Measurements from ENCODE around the gene NSD2.

Gene NSD2

GRCh38 chr4:1846580-1846979 is 24.6 kb upstream of the NSD2 start:
- Histone ChIP-seq H3K9ac (no peak overlapping the region), H3K4me2 (ENCODE audit: low read length) (no peak overlapping the region), H3K36me3 (ENCODE audit: control insufficient read depth, insufficient read depth, low read length) (no peaks in the 10 kb centered on the region), H2AFZ (no peak overlapping the region), H3K27ac (no peak overlapping the region), H3K79me2 (peaks cover 9% of the 10 kb centered on the region), H3K4me3 (ENCODE audit: low read depth, low read length) (no peak overlapping the region), H3K27me3 (ENCODE audit: control insufficient read depth, insufficient read depth, low read length) (no peaks in the 10 kb centered on the region), H3K4me1 (peaks cover 4% of the 10 kb centered on the region), H3K9me3 (ENCODE audit: control insufficient read depth, low read length) (no peaks in the 10 kb centered on the region)
- TF ChIP-seq CTCF (IDR thresholded peaks at IDR 0.05): no peak

GRCh38 chr4:1850276-1850675 is 20.9 kb upstream of the NSD2 start:
- Histone ChIP-seq H3K4me2 (ENCODE audit: low read length) (no peak overlapping the region), H3K79me2 (peaks cover 10% of the 10 kb centered on the region), H3K9ac (no peak overlapping the region), H3K27me3 (ENCODE audit: control insufficient read depth, insufficient read depth, low read length) (no peaks in the 10 kb centered on the region), H3K9me3 (ENCODE audit: control insufficient read depth, low read length) (no peaks in the 10 kb centered on the region), H3K4me3 (ENCODE audit: low read depth, low read length) (no peak overlapping the region), H3K4me1 (no peaks in the 10 kb centered on the region), H3K36me3 (ENCODE audit: control insufficient read depth, insufficient read depth, low read length) (no peaks in the 10 kb centered on the region), H3K27ac (no peak overlapping the region), H2AFZ (no peak overlapping the region)
- TF ChIP-seq CTCF (IDR thresholded peaks at IDR 0.05): no peak

GRCh38 chr4:1851160-1851559 is 20.0 kb upstream of the NSD2 start:
- no peak overlapping the region for H3K4me3 ChIP-seq (ENCODE audit: low read depth, low read length)
- H3K27ac ChIP-seq: no peak overlapping the region
- no peak overlapping the region for H3K9ac ChIP-seq
- no peaks in the 10 kb centered on the region for H3K4me1 ChIP-seq
- H3K4me2 ChIP-seq (ENCODE audit: low read length): peak overlapping the region; percentile 48
- H3K27me3 ChIP-seq (ENCODE audit: control insufficient read depth, insufficient read depth, low read length): no peaks in the 10 kb centered on the region
- H2AFZ ChIP-seq: no peak overlapping the region
- no peak for TF ChIP-seq CTCF (IDR thresholded peaks at IDR 0.05)
- peaks cover 10% of the 10 kb centered on the region for H3K79me2 ChIP-seq
- H3K9me3 ChIP-seq (ENCODE audit: control insufficient read depth, low read length): no peaks in the 10 kb centered on the region
- H3K36me3 ChIP-seq (ENCODE audit: control insufficient read depth, insufficient read depth, low read length): no peaks in the 10 kb centered on the region

- Histone ChIP-seq H3K79me2 (peaks cover 10% of the 10 kb centered on the region), H3K27me3 (ENCODE audit: control insufficient read depth, insufficient read depth, low read length) (no peaks in the 10 kb centered on the region), H2AFZ (no peak overlapping the region), H3K36me3 (ENCODE audit: control insufficient read depth, insufficient read depth, low read length) (no peaks in the 10 kb centered on the region), H3K9me3 (ENCODE audit: control insufficient read depth, low read length) (no peaks in the 10 kb centered on the region), H3K4me3 (ENCODE audit: low read depth, low read length) (no peak overlapping the region), H3K27ac (no peak overlapping the region), H3K4me1 (no peaks in the 10 kb centered on the region), H3K4me2 (ENCODE audit: low read length) (no peak overlapping the region), H3K9ac (no peak overlapping the region)
- no peak for TF ChIP-seq CTCF (IDR thresholded peaks at IDR 0.05)
Measured at GRCh38 chr4:1851575-1852410, 19.4 kb upstream of the NSD2 start.

Data from parathyroid adenoma (tissue), 2 donors.